HEK293 (cell line): ENCODE data around the gene SLC2A3.
"Not testable (repeated sequence)": the region's sequence is repeated elsewhere in the genome, so short reads cannot be mapped to it uniquely, and the experiment has no call there.

Source experiments
- CTCF ChIA-PET: fragments of 350-600 bp; formaldehyde crosslinking; extraction: SDS; loops from one replicate; lab custom pipeline; 2021; ENCODE audit warnings: antibody characterized with exemption; lab: Yijun Ruan, JAX
- POLR2A ChIA-PET: fragments of 300-600 bp; formaldehyde crosslinking; extraction: SDS; loops from one replicate; lab custom pipeline; 2020; ENCODE audit warnings: antibody characterized with exemption, inconsistent platforms; lab: Yijun Ruan, JAX
- H3K27ac ChIP-seq: fragments of 200-500 bp; sonication (Bioruptor generic); 2 replicates; pipeline ENCODE4 v1.5.1; 2014; ENCODE audit warnings: low read depth, low read length, control low read depth, inconsistent platforms; ENCODE audit errors: extremely low read depth
- H3K36me3 ChIP-seq, 2 experiments: fragments of 200-500 bp in 1 of 2; sonication (Bioruptor generic) in 1 of 2; 1 replicate in 1 of 2; 2 replicates in 1 of 2; pipeline ENCODE4 v1.5.1; 2014 to 2017; ENCODE audit warnings: inconsistent platforms in 2 of 2, low read length in 2 of 2; ENCODE audit not compliant: control insufficient read depth in 2 of 2, insufficient read depth in 1 of 2
- H3K4me1 ChIP-seq: fragments of 200-500 bp; sonication (Bioruptor generic); 2 replicates; pipeline ENCODE4 v1.5.1; 2014; ENCODE audit warnings: mild to moderate bottlenecking, low read length, inconsistent platforms; ENCODE audit not compliant: control insufficient read depth, insufficient read depth
- H3K4me3 ChIP-seq: 2 replicates; pipeline ENCODE4 v1.5.1; 2011; ENCODE audit warnings: low read depth, mild to moderate bottlenecking, control low read depth, low read length, moderate library complexity
- H3K9me3 ChIP-seq: fragments of 200-500 bp; sonication (Bioruptor generic); 2 replicates; pipeline ENCODE4 v1.5.1; 2014; ENCODE audit warnings: low read depth, low read length, inconsistent platforms; ENCODE audit not compliant: control insufficient read depth, insufficient read depth
- ATF2 ChIP-seq: fragments of 450-650 bp; formaldehyde crosslinking; IDR thresholded peaks from 2 replicates; pipeline ENCODE4 v1.5.1; 2016; ENCODE audit warnings: missing biosample characterization, missing genetic modification characterization, low read depth
- EGR2 ChIP-seq: fragments of 450-650 bp; formaldehyde crosslinking; IDR thresholded peaks from 2 replicates; pipeline ENCODE4 v1.5.1; 2016; ENCODE audit warnings: low read depth, missing biosample characterization, missing genetic modification characterization
- HOXD13 ChIP-seq: sonication (generic); formaldehyde crosslinking; IDR thresholded peaks from 2 replicates; pipeline ENCODE4 v1.8.0; 2022; ENCODE audit warnings: missing genetic modification reagents, borderline replicate concordance
- MEIS1 ChIP-seq: sonication (generic); formaldehyde crosslinking; IDR thresholded peaks from 2 replicates; pipeline ENCODE4 v1.8.1; 2022; ENCODE audit warnings: missing genetic modification reagents, mild to moderate bottlenecking, borderline replicate concordance
- PBX3 ChIP-seq: sonication (generic); formaldehyde crosslinking; IDR thresholded peaks from 2 replicates; pipeline ENCODE4 v1.8.1; 2022; ENCODE audit warnings: mild to moderate bottlenecking, moderate library complexity, missing genetic modification reagents
- SCRT1 ChIP-seq: fragments of 450-650 bp; formaldehyde crosslinking; IDR thresholded peaks from 2 replicates; pipeline ENCODE4 v1.5.1; 2016; ENCODE audit warnings: missing biosample characterization, missing genetic modification characterization, borderline replicate concordance
- SP2 ChIP-seq: fragments of 450-650 bp; formaldehyde crosslinking; IDR thresholded peaks from 2 replicates; pipeline ENCODE4 v1.5.1; 2016; ENCODE audit warnings: missing biosample characterization, missing genetic modification characterization
- SP7 ChIP-seq: fragments of 450-650 bp; formaldehyde crosslinking; IDR thresholded peaks from 2 replicates; pipeline ENCODE4 v1.5.1; 2016; ENCODE audit warnings: missing biosample characterization, missing genetic modification characterization
- ZFHX2 ChIP-seq: fragments of 450-650 bp; formaldehyde crosslinking; conservative IDR thresholded peaks from 2 replicates; pipeline ENCODE4 v1.5.1; 2016; ENCODE audit warnings: missing biosample characterization, missing genetic modification characterization
- ZNF184 ChIP-seq: fragments of 450-650 bp; IDR thresholded peaks from 2 replicates; pipeline ENCODE4 v1.5.1; 2018; ENCODE audit warnings: missing biosample characterization, mild to moderate bottlenecking, missing genetic modification characterization
- ZNF23 ChIP-seq: fragments of 450-650 bp; formaldehyde crosslinking; IDR thresholded peaks from 2 replicates; pipeline ENCODE4 v1.5.1; 2016; ENCODE audit warnings: missing biosample characterization, missing genetic modification characterization, borderline replicate concordance
- ZNF292 ChIP-seq: fragments of 450-650 bp; formaldehyde crosslinking; IDR thresholded peaks from 2 replicates; pipeline ENCODE4 v1.5.1; 2016; ENCODE audit warnings: low read depth, missing biosample characterization, missing genetic modification characterization, borderline replicate concordance
- ZNF354C ChIP-seq: fragments of 450-650 bp; formaldehyde crosslinking; IDR thresholded peaks from 2 replicates; pipeline ENCODE4 v1.5.1; 2016; ENCODE audit warnings: missing biosample characterization, missing genetic modification characterization, low read depth, borderline replicate concordance
- ZNF510 ChIP-seq: fragments of 450-650 bp; formaldehyde crosslinking; IDR thresholded peaks from 2 replicates; pipeline ENCODE4 v1.5.1; 2018; ENCODE audit warnings: mild to moderate bottlenecking, missing genetic modification characterization, missing biosample characterization; ENCODE audit not compliant: insufficient replicate concordance
- ZSCAN23 ChIP-seq: fragments of 450-650 bp; formaldehyde crosslinking; IDR thresholded peaks from 2 replicates; pipeline ENCODE4 v1.5.1; 2016; ENCODE audit warnings: missing biosample characterization, missing genetic modification characterization
- ZXDB ChIP-seq: fragments of 450-650 bp; formaldehyde crosslinking; IDR thresholded peaks from 2 replicates; pipeline ENCODE4 v1.5.1; 2016; ENCODE audit warnings: missing biosample characterization, missing genetic modification characterization

Gene SLC2A3

GRCh38 chr12:7970475-7971252 lies 34.7 kb upstream of the SLC2A3 start (continued):
- peak; percentile 24; the same call in 1 of the 2 replicates for TF ChIP-seq ZSCAN23 (tag by site-specific recombination)
- TF ChIP-seq ZXDB = peak; percentile 67; the same call in 1 of the 2 replicates
- TF ChIP-seq SP7 (tag by site-specific recombination) = peak; percentile 83
- peak; percentile 68 for TF ChIP-seq ZNF184 (tag by site-specific recombination)
- no peak for TF ChIP-seq ZNF23 (tag by site-specific recombination)
- TF ChIP-seq ZNF354C (tag by site-specific recombination) = no peak
- TF ChIP-seq ATF2 (tag by site-specific recombination) = no peak
- TF ChIP-seq SP2 (tag by site-specific recombination) = peak; percentile 77
- TF ChIP-seq MEIS1 (CRISPR knock-in tag) = no peak
- no peak; the same call in 1 of the 2 replicates for TF ChIP-seq HOXD13 (CRISPR knock-in tag)
- no peak for TF ChIP-seq ZNF510 (tag by site-specific recombination)

GRCh38 chr12:7966563-7966962 lies 30.6 kb upstream of the SLC2A3 start:
- no peak overlapping the region for H3K27ac ChIP-seq
- H3K36me3 ChIP-seq = peaks cover 0 to 3% of the 10 kb centered on the region in 2 experiments; a peak in 1 of 3 replicates
- TF ChIP-seq PBX3 (CRISPR knock-in tag) = no peak
- TF ChIP-seq ZXDB = no peak
- peak; percentile 56 for TF ChIP-seq EGR2 (tag by site-specific recombination)
- TF ChIP-seq ZFHX2 = peak; percentile 48
- no peak for TF ChIP-seq SCRT1 (tag by site-specific recombination)
- no peak for TF ChIP-seq ZNF292 (tag by site-specific recombination)
- POLR2A ChIA-PET = no interaction called here
- H3K4me3 ChIP-seq = no peak overlapping the region
- CTCF ChIA-PET = interaction anchor here (0.7 to 2.7 kb wide), 2 partner anchors 33 to 111 kb away, joined by 5 to 14 read pairs; no protein-coding TSS in a partner anchor
- H3K4me1 ChIP-seq = no peaks in the 10 kb centered on the region
- H3K9me3 ChIP-seq = no peaks in the 10 kb centered on the region

- H3K9me3 ChIP-seq, H3K36me3 ChIP-seq, H3K27ac ChIP-seq, H3K4me3 ChIP-seq, H3K4me1 ChIP-seq: not testable (repeated sequence)
- ChIA-PET POLR2A (interaction anchor here (0.6 to 2.9 kb wide), 2 partner anchors 29 to 116 kb away, joined by 3 to 19 read pairs; partner anchors contain the start of gene SLC2A3), CTCF (interaction anchor here (0.6 to 2.6 kb wide), 6 partner anchors 28 to 874 kb away, joined by 3 to 13 read pairs (median 4); no protein-coding TSS in a partner anchor)
These were observed 28.7 kb upstream of the SLC2A3 start for GRCh38 chr12:7964669-7965068.
